ENCODE measurements around the gene CDC123. TPM values are rescaled to one million over a fixed set of nuclear protein-coding genes. Genes with fewer than 3 reads are reported as not detected.
"Not testable (repeated sequence)": the region's sequence is repeated elsewhere in the genome, so short reads cannot be mapped to it uniquely, and the experiment has no call there.

Gene CDC123, protein sequence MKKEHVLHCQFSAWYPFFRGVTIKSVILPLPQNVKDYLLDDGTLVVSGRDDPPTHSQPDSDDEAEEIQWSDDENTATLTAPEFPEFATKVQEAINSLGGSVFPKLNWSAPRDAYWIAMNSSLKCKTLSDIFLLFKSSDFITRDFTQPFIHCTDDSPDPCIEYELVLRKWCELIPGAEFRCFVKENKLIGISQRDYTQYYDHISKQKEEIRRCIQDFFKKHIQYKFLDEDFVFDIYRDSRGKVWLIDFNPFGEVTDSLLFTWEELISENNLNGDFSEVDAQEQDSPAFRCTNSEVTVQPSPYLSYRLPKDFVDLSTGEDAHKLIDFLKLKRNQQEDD
- 100 to 1,000 TPM; 108 to 117 TPM for total RNA-seq

DNA sequence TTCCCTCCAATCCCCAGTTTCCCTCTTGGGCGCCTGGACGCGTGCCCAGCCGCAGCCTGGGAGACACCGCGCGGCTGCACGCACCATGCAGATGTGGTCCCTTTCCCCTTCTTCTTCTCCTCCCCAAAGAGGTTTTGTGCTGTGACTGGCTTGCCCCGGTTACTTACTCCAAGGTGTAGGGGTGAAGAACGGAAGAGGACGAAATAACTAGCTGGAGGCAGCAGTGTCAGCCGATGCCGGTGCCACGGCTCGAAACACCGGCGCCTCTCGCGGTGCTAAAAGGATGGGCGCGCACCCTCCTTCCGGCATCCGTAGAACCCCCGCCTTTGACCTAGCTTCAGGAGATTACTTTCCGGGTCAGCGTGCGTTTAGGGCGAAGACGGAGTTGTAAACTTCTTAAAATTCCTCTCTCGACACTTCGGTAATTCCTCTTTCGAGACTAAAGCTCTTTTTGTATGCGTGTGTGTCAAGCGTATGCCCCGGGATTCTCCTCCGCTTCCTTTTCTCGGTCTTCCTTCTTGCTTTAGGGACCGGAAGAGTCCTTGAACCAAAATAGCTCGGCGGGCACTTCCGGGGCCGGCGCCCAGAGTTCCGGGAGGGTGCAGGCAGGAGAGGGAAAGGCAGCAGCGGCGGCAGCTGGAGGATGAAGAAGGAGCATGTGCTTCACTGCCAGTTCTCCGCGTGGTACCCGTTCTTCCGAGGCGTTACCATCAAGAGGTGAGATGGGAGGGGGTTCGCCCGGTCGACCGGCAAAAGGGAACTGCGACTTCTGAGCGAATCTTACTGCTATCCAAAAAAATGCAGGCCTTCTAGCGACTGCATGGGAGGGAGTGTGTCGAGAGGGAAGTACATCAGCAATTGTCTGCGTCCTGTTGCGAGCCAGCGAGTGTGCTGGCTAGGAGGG, at the start of gene CDC123, which contains the start of gene NUDT5:
CDC123 (plus strand) TSS at position 586 of the 904 bp plus-strand sequence; CDS start at position 644, 58 bp downstream.
NUDT5 (minus strand) TSS at position 289 of the 904 bp plus-strand sequence. CDS start 9,600 bp downstream, outside the sequence.
- Mint-ChIP-seq H3K27ac (peak within 1 kb of the TSS; percentile 98), H3K9me3 (no peaks in the 10 kb centered on the region), H3K4me1 (ENCODE audit: low read depth) (peaks cover 58% of the 10 kb centered on the region), H3K27me3 (ENCODE audit: low read depth) (no peaks in the 10 kb centered on the region), H3K36me3 (ENCODE audit: low read depth) (peaks cover 34% of the 10 kb centered on the region), H3K4me3 (peak within 1 kb of the TSS; percentile 96)
- intact Hi-C loops (cut with micrococcal nuclease): loop anchor here (1.0 to 2.0 kb wide), 5 partner anchors 15 to 153 kb away; partner anchors contain the start of genes CAMK1D and DHTKD1
- DNase-seq: peak; percentile 93
- CTCF ChIA-PET: interaction anchor here (0.8 to 2.2 kb wide), 5 partner anchors 9 to 515 kb away, joined by 3 to 11 read pairs (median 4); partner anchors contain the start of gene UPF2

DNA sequence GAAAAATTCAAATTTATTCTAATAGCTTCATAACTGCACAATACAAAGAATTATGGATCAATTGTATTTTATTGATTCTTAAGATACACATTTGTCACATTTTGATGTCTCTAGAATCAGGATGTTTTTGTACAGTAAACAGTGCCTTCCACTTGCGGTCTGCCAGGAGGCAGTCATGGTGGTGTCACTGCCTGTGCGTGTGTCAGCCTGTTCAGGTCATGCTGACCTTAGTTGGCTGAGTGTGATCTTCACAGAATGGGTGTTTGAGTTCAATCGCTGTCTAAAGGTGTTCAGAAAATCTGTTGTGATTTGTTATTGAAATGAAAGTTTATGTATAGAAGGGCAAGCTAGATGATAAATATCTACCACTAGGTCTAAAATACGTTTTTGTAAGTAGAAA, 45.8 kb upstream of the CDC123 start:
- DNase-seq: no peak
- Mint-ChIP-seq H3K27me3 (ENCODE audit: low read depth) (no peaks in the 10 kb centered on the region), H3K27ac (no peak overlapping the region), H3K9me3 (no peaks in the 10 kb centered on the region), H3K4me1 (ENCODE audit: low read depth) (no peaks in the 10 kb centered on the region), H3K36me3 (ENCODE audit: low read depth) (peaks cover 22% of the 10 kb centered on the region), H3K4me3 (no peak overlapping the region)
- intact Hi-C loops (cut with micrococcal nuclease): no loop called here
- CTCF ChIA-PET: interaction anchor here (1.0 kb wide), 1 partner anchor 11 kb away, joined by 5 read pairs; no protein-coding TSS in a partner anchor

DNA sequence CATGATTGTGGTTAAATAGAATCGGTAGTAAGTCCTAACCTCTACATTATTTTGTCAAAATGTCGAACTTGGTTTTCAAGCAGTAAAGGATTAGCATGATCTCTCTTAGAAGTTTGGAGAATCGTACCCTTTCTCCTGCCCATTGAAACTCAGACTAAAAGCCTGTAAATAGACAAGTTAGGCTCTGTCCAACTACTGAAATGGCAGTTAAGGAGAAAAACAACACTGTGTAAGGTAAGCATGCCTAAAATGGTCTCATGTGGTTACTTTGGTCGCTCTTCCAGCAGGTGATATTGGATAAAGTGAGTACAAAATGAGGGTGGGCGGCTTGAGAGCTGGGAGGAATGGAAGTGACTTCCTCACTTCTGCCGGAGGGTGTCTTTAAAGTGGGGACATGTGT, 41.5 kb upstream of the CDC123 start:
- intact Hi-C loops (cut with micrococcal nuclease): no loop called here
- Mint-ChIP-seq H3K4me1 (ENCODE audit: low read depth) (no peaks in the 10 kb centered on the region), H3K27me3 (ENCODE audit: low read depth) (no peaks in the 10 kb centered on the region), H3K9me3 (no peaks in the 10 kb centered on the region), H3K27ac (no peak overlapping the region), H3K36me3 (ENCODE audit: low read depth) (peaks cover 14% of the 10 kb centered on the region), H3K4me3 (no peak overlapping the region)
- DNase-seq: no peak
- CTCF ChIA-PET: interaction anchor here (0.6 kb wide), 1 partner anchor 37 kb away, joined by 5 read pairs; no protein-coding TSS in a partner anchor

DNA sequence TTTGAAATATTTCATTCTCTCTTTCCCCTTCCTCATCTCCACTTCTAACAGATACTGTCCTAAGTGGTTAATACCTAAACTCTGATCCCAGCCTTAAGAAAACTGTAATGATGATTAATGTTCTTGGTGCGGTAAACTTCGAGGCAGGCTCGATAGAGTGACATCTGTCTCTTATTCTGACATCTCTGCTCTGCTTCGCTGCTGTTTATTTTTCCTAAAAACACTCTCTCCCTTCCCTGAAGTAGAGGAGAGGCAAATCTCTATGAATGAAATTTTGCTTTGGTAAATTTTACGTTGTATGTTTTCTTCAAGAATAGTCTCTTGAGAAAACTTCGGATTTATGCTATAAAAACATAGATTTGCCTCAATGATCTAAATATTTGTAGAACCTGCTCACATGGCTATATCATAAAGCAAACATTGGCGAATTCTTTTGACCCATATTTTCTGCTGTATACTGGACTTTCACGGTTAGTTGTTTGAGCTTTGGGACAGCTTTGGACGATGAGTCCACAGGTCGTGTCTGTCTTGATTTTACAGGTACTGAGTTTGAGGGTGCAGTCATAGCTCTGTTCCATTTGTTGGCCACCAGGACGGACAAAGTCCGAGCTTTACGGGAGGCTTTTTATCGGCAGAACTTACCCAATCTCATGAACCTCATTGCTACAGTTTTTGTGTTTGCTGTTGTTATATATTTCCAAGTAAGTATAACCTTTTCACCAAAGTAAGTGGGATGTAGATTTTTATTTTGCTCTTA, 39.4 kb upstream of the CDC123 start:
- no peaks in the 10 kb centered on the region for H3K27me3 Mint-ChIP-seq (ENCODE audit: low read depth)
- H3K36me3 Mint-ChIP-seq (ENCODE audit: low read depth): peaks cover 15% of the 10 kb centered on the region
- peaks cover 5% of the 10 kb centered on the region for H3K4me1 Mint-ChIP-seq (ENCODE audit: low read depth)
- no peak overlapping the region for H3K4me3 Mint-ChIP-seq
- H3K27ac Mint-ChIP-seq: no peak overlapping the region
- H3K9me3 Mint-ChIP-seq: no peaks in the 10 kb centered on the region
- intact Hi-C loops (cut with micrococcal nuclease): no loop called here
- DNase-seq: no peak
- CTCF ChIA-PET: no interaction called here

DNA sequence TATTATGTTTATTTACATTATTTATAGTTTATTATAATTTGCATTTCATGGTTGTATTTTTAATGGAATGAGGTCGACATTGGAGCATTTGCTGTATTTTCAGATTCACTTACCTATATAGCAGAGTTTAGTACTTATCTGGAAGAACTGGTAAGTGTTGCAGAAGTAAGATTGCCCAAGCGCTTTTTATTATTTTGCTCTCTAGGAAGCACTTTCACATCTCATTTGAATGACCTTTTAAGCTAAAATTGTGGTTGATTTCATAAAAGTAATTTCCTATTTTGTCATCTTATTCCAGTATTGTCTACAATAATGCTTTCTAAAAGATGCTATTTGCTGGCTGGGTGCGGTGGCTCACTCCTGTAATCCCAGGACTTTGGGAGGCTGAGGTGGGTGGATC, 37.9 kb upstream of the CDC123 start:
- H3K4me1 Mint-ChIP-seq (ENCODE audit: low read depth): peaks cover 5% of the 10 kb centered on the region
- H3K36me3 Mint-ChIP-seq (ENCODE audit: low read depth): peaks cover 17% of the 10 kb centered on the region
- no peaks in the 10 kb centered on the region for H3K27me3 Mint-ChIP-seq (ENCODE audit: low read depth)

DNA sequence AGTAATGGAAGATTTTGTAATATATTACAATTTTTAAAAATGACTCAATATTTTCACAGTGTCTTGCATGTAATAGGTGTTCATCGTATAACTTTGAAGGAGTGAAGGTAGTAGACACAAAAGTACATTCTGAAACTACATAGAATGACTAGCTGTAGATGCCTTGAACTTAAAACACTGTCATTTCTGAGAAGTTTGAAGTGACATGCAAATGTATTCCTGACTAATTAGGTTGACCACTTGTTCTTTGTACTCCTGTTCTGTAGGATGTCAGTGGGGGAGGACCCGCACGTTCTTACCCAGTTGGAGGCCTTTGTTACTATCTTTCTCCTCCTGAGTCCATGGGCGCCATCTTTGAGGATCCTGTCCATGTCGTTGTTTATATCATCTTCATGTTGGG, 35.3 kb upstream of the CDC123 start:
- Mint-ChIP-seq H3K4me3 (no peak overlapping the region), H3K4me1 (ENCODE audit: low read depth) (peaks cover 5% of the 10 kb centered on the region), H3K27me3 (ENCODE audit: low read depth) (no peaks in the 10 kb centered on the region), H3K36me3 (ENCODE audit: low read depth) (peaks cover 20% of the 10 kb centered on the region), H3K9me3 (no peaks in the 10 kb centered on the region), H3K27ac (peak overlapping the region; percentile 65)
- peak; percentile 13 for DNase-seq
- intact Hi-C loops (cut with micrococcal nuclease): no loop called here
- CTCF ChIA-PET: interaction anchor here (0.6 kb wide), 1 partner anchor 329 kb away, joined by 3 read pairs; no protein-coding TSS in a partner anchor

More for the DNA sequence above, 37.9 kb upstream of the CDC123 start:
- DNase-seq: no peak
- CTCF ChIA-PET: no interaction called here
- Mint-ChIP-seq H3K4me3 (no peak overlapping the region), H3K27ac (no peak overlapping the region), H3K9me3 (no peaks in the 10 kb centered on the region)
- intact Hi-C loops (cut with micrococcal nuclease): no loop called here

DNA sequence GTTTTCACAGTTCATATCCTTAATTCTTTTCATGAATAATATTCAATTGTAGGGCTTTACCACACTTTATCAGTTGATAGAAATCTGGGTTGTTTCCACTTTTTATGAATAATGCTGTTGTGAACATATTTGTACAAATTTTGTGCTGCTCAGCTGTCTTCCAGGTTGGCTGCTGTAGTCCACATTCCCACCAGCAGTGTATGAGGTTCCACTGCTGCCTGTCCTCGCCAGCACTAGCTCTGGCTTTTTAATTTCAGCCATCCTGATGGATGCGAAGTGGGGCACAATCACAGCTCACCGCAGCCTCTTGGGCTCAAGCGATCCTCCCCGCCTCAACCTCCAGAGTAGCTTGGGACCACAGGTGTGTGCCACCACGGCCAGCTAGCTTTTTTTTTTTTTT, 33.1 kb upstream of the CDC123 start:
- Mint-ChIP-seq H3K4me3 (no peak overlapping the region), H3K9me3 (no peaks in the 10 kb centered on the region), H3K36me3 (ENCODE audit: low read depth) (peaks cover 25% of the 10 kb centered on the region), H3K27ac (no peak overlapping the region), H3K4me1 (ENCODE audit: low read depth) (peaks cover 5% of the 10 kb centered on the region), H3K27me3 (ENCODE audit: low read depth) (no peaks in the 10 kb centered on the region)
- CTCF ChIA-PET: interaction anchor here (0.6 kb wide), 1 partner anchor 96 kb away, joined by 4 read pairs; no protein-coding TSS in a partner anchor
- DNase-seq: no peak
- intact Hi-C loops (cut with micrococcal nuclease): no loop called here

DNA sequence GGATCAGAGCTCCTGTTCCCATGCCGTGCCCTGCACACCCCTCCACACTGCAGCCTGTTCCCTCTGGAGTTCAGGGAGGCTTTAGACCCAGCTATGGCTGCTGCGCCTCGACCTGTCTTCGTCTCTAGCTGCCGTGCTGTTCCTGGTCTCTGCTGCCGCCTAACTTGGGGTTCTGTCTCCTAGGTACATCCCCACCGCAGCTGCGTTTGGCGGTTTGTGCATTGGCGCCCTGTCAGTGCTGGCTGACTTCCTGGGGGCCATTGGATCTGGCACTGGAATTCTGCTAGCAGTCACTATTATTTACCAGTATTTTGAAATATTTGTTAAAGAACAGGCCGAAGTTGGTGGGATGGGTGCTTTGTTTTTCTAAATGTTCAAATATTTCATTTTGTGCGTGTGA, 31.9 kb upstream of the CDC123 start:
- DNase-seq: no peak
- Mint-ChIP-seq H3K27me3 (ENCODE audit: low read depth) (no peaks in the 10 kb centered on the region), H3K4me3 (no peak overlapping the region), H3K4me1 (ENCODE audit: low read depth) (peaks cover 5% of the 10 kb centered on the region), H3K27ac (no peak overlapping the region), H3K36me3 (ENCODE audit: low read depth) (peaks cover 28% of the 10 kb centered on the region), H3K9me3 (no peaks in the 10 kb centered on the region)
- intact Hi-C loops (cut with micrococcal nuclease): no loop called here
- CTCF ChIA-PET: no interaction called here

DNA sequence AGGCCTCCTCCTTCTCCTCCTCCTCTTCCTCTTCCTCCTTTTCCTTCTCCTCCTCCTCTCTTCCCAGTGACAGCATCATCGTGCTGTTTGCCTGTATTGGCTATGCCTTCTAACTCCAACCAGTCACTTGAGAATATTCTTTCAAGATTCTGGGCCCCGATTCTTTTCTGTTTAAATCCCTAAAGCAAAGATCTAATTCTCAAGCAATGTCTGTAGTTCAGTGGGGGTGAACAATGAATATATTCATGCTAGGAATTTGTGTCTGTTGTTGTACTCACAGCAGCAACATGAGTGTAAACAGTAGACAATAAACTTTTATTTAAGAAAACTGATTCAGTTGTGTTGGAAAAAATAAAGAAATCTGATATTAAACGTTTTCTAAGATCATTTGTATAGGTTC, 31.0 kb upstream of the CDC123 start:
- intact Hi-C loops (cut with micrococcal nuclease): no loop called here
- Mint-ChIP-seq H3K4me1 (ENCODE audit: low read depth) (peaks cover 3% of the 10 kb centered on the region), H3K27me3 (ENCODE audit: low read depth) (no peaks in the 10 kb centered on the region), H3K27ac (no peak overlapping the region), H3K36me3 (ENCODE audit: low read depth) (peaks cover 28% of the 10 kb centered on the region), H3K9me3 (no peaks in the 10 kb centered on the region), H3K4me3 (no peak overlapping the region)
- DNase-seq: no peak
- CTCF ChIA-PET: no interaction called here

DNA sequence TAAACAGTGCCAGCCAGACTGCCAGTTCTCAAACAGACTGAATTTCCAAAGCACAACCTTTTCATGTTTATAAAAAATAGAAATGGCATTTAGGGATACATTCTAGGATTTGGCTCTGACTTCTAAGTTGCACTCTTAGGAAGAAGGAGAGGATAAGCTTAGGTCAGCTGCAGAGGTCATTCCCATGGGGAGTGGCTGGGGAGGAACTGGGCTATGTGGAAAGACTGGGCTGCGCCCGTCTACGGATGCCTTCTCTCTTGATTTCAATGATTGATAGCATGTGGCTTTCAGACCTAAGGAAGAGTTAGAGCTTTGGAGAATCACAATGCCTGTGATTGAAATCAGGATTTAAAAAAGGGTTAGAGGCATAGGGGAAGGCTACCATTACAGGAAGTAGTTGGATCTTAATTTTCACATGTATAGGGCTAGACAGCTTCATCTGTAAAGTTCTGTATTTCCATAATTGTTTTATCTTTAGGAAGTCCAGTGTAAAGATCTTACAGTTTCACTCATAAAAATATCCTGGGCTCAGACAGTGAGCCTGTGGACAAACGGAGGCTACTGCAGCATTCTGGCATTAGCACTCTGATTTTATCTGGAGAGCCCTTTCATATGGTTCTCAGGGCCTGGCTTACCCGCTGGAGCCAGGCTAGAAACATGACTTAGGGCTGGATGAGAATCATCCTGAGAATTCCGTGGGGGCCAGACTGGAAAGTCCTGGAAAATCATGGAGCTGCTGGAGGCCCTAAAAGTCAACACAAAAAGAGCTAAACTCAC, 29.8 kb upstream of the CDC123 start:
- no peaks in the 10 kb centered on the region for H3K9me3 Mint-ChIP-seq
- peaks cover 29% of the 10 kb centered on the region for H3K36me3 Mint-ChIP-seq (ENCODE audit: low read depth)
- CTCF ChIA-PET: interaction anchor here (1.5 kb wide), 1 partner anchor 14 kb away, joined by 3 read pairs; no protein-coding TSS in a partner anchor
- H3K27ac Mint-ChIP-seq: no peak overlapping the region
- H3K4me3 Mint-ChIP-seq: no peak overlapping the region
- H3K4me1 Mint-ChIP-seq (ENCODE audit: low read depth): no peaks in the 10 kb centered on the region
- no peaks in the 10 kb centered on the region for H3K27me3 Mint-ChIP-seq (ENCODE audit: low read depth)
- DNase-seq: no peak
- intact Hi-C loops (cut with micrococcal nuclease): no loop called here

DNA sequence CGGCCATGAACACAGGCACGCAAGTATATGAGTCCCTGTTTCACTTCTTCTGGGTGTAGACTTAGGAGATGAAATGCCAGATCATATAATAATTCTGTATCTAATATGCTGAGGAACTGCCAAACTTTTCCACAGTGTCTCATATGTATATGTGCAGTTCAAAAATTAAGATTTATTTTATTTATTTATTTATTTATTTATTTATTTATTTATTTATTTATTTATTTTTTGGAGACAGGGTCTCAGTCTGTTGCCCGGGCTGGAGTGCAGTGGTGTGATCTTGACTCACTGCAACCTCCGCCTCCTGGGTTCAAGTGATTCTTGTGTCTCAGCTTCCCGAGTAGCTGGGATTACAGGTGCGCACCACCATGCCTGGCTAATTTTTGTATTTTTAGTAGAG, 24.5 kb upstream of the CDC123 start:
- DNase-seq; H3K27me3 Mint-ChIP-seq (ENCODE audit: low read depth); intact Hi-C loops (cut with micrococcal nuclease); H3K27ac Mint-ChIP-seq; H3K4me3 Mint-ChIP-seq; H3K9me3 Mint-ChIP-seq; CTCF ChIA-PET; H3K4me1 Mint-ChIP-seq (ENCODE audit: low read depth): not testable (repeated sequence)
- H3K36me3 Mint-ChIP-seq (ENCODE audit: low read depth): peaks cover 34% of the 10 kb centered on the region

Data from activated naive CD4-positive, alpha-beta T cell treated with anti-CD3 and anti-CD28 coated beads for 36 hours (primary cell).